Measurements from ENCODE around the gene DAW1. TPM values are rescaled to one million over a fixed set of nuclear protein-coding genes. Genes with fewer than 3 reads are reported as not detected.

The DAW1 gene
- total and polyA plus RNA-seq, 2 of the 4 experiments (the other 2 are of a cell fraction): 0.86 to 1.4 TPM

DNA sequence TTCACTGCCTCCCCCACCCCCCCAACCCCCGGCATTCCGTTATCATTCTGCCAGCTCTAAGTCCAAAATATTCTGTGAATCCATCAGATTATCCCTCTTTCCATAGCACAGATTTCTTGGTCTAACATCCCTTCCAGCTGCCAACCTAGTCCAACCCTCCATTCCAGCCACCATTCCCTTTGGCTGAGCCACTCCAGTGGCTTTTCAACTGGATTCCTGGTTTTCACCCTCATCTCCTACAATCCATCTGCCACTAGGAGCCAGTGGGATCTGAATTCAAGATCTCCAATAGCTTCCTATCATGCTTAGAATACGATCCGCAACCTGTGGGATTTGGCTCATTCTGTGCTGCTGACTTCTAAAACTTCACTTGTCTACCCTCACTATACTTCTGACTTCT, 1.2 kb downstream of the DAW1 start:
- no peaks in the 10 kb centered on the region for H3K36me3 ChIP-seq (ENCODE audit: control insufficient read depth, insufficient read depth, low read length)
- H3K9me1 ChIP-seq (ENCODE audit: insufficient read depth, low read length): peaks cover 2% of the 10 kb centered on the region
- ChIA-PET POLR2A (ENCODE audit: unreplicated experiment) (no interaction called here), CTCF (interaction anchor here (0.6 kb wide), 1 partner anchor 19 kb away, joined by 4 read pairs; no protein-coding TSS in a partner anchor)
- H2BK15ac ChIP-seq (ENCODE audit: low read depth, low read length): no peak overlapping the region
- no peak overlapping the region for H2BK5ac ChIP-seq (ENCODE audit: low read depth, low read length, poor library complexity, severe bottlenecking)
- H3K27ac ChIP-seq (ENCODE audit: insufficient read depth, low read length): no peak overlapping the region
- no peak overlapping the region for H3K4me3 ChIP-seq (ENCODE audit: insufficient read depth, low read depth, low read length)
- H3K14ac ChIP-seq (replicated peaks; ENCODE audit: low read depth, low read length): no peak overlapping the region
- no peak overlapping the region for H2AK9ac ChIP-seq (replicated peaks; ENCODE audit: low read depth, low read length, poor library complexity)
- H4K8ac ChIP-seq (ENCODE audit: low read depth in 2 of 2, low read length in 2 of 2): no peak overlapping the region
- H2AK5ac ChIP-seq (ENCODE audit: low read depth, low read length): no peak overlapping the region
- no peak overlapping the region for H3K18ac ChIP-seq (ENCODE audit: low read depth, low read length)
- no peaks in the 10 kb centered on the region for H3K79me1 ChIP-seq (ENCODE audit: low read depth in 1 of 2, low read length in 2 of 2)
- H4K20me1 ChIP-seq (ENCODE audit: insufficient read depth, low read length): no peaks in the 10 kb centered on the region
- TF ChIP-seq RCOR1 (IDR thresholded peaks at IDR 0.05; ENCODE audit: insufficient replicate concordance, low read length) (no peak), USF2 (IDR thresholded peaks at IDR 0.05; ENCODE audit: low read depth, low read length) (no peak), MAZ (IDR thresholded peaks at IDR 0.05; ENCODE audit: borderline replicate concordance, low read depth, low read length) (no peak), NFE2L2 (IDR thresholded peaks at IDR 0.05; ENCODE audit: low read depth, low read length) (no peak), CEBPB (IDR thresholded peaks at IDR 0.05; ENCODE audit: low read depth, low read length) (no peak), FOS (IDR thresholded peaks at IDR 0.05; ENCODE audit: low read depth, low read length) (no peak)
- TF ChIP-seq, protein P1, sequence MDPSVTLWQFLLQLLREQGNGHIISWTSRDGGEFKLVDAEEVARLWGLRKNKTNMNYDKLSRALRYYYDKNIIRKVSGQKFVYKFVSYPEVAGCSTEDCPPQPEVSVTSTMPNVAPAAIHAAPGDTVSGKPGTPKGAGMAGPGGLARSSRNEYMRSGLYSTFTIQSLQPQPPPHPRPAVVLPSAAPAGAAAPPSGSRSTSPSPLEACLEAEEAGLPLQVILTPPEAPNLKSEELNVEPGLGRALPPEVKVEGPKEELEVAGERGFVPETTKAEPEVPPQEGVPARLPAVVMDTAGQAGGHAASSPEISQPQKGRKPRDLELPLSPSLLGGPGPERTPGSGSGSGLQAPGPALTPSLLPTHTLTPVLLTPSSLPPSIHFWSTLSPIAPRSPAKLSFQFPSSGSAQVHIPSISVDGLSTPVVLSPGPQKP (IDR thresholded peaks at IDR 0.05; ENCODE audit: borderline replicate concordance, low read depth, low read length): no peak
- no peak overlapping the region for H3K4me2 ChIP-seq (ENCODE audit: low read depth, low read length)
- H2AFZ ChIP-seq (replicated peaks; ENCODE audit: low read length, poor library complexity): no peak overlapping the region
- ATAC-seq (ENCODE audit: low read depth): no peak
- H3K9ac ChIP-seq (ENCODE audit: low read depth, low read length): no peak overlapping the region
- no TSS peak for BruUV-seq (replicated peaks)
- no peak overlapping the region for H3K56ac ChIP-seq (ENCODE audit: extremely low read depth, insufficient read depth, low read length)
- H2BK20ac ChIP-seq (ENCODE audit: low read depth, low read length): no peak overlapping the region
- H4K91ac ChIP-seq (ENCODE audit: insufficient read depth, low read depth, low read length): no peak overlapping the region
- in situ Hi-C loops (cut with MboI; ENCODE audit: low sequenced_read_pairs) (loop anchor here (10.0 kb wide), 1 partner anchor 468 kb away; no protein-coding TSS in a partner anchor), dilution Hi-C loops (cut with HindIII; ENCODE audit: low sequenced_read_pairs, unreplicated experiment) (no loop called here), intact Hi-C loops (cut with micrococcal nuclease) (no loop called here)
- H3K9me3 ChIP-seq (ENCODE audit: control insufficient read depth, insufficient read depth, low read length): no peaks in the 10 kb centered on the region
- peaks cover 10% of the 10 kb centered on the region for H3K4me1 ChIP-seq (ENCODE audit: control insufficient read depth, insufficient read depth, low read length)
- no peak overlapping the region for H3K23ac ChIP-seq (ENCODE audit: low read depth, low read length)
- H4K5ac ChIP-seq (ENCODE audit: low read depth, low read length): no peak overlapping the region
- no peak for DNase-seq
- H3K27me3 ChIP-seq (ENCODE audit: control insufficient read depth, insufficient read depth, low read length): no peaks in the 10 kb centered on the region
- no peak overlapping the region for H3K4ac ChIP-seq (ENCODE audit: low read depth, low read length)
- H2BK120ac ChIP-seq (ENCODE audit: low read depth, low read length): no peak overlapping the region
- WGBS, 2 experiments (ENCODE audit: extremely low coverage in 2 of 2, insufficient read length in 1 of 2): 100% methylated on average over 1 of the region's 4 CpGs; no CpG with 5 or more reads in 1 of the 2 experiments

All from IMR-90 (cell line).